ENCODE measurements around the gene NPL. TPM values are rescaled to one million over a fixed set of nuclear protein-coding genes. Genes with fewer than 3 reads are reported as not detected.

Gene NPL
- total RNA-seq, 1 experiment from 2014 or later, result 1.4 TPM

GRCh38 chr1:182777386-182777785, 12.2 kb upstream of the NPL start:
- no peak for DNase-seq (ENCODE audit: low read depth)

GRCh38 chr1:182778862-182779261, 10.7 kb upstream of the NPL start:
- no peak for DNase-seq (ENCODE audit: low read depth)

GRCh38 chr1:182779530-182779929, 10.0 kb upstream of the NPL start:
- no peak for DNase-seq (ENCODE audit: low read depth)

DNA sequence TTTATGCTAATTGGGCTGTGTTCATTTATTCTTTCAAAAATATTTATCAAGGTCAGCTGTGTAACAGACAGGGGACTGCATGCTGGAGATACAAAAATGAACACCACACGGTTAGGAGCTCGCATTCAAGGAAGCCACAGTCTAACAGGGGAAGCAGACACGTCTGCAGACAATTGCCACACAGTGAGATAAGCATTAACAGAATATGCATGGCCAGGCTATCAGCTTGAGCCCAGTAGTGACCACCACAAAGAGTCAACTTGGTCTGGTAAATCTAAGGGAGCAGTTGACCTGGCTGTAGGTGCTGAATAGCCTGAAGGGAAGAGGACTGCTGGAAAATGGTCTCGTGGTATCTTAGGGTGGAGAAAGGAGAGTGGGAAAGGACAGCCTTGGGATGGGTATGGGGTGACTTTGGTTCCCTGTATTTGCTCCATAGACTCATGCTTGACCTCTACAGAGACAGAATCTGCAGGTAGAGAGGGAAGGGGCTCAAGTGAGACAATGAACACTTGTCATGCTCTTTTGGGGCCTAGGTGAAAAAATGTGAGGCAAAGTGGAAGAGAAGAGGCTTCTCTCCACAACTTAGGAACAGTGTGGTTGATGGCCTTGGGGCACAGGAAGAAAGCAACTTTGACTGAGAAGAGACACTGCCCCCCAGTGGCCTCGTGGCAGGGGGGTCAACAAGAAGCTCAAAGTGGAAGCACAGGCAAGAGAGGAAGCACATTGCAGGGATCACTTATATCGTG, 7.6 kb upstream of the NPL start:
- peak; percentile 63 for DNase-seq (ENCODE audit: low read depth)

GRCh38 chr1:182782587-182782913, 7.0 kb upstream of the NPL start:
- no peak for DNase-seq (ENCODE audit: low read depth)

DNA sequence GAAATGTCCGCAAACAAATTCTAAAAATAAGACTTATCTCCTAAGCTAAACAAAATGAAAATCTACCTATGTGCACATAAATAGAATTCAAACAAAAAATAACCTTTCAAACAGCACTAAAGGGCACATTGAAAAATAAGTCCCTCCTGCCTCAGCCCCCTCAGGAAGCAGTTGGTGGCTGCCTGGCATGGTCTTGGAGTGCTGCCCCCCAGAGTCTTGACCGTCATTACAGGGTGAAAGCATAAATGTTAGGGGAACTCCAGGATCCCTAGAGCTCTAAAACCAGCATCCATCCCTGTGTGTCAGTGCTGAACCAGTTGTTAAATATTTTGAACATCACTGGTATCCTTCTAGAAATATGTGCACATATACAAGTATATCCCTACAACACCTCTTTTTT, 6.5 kb upstream of the NPL start:
- no peak for DNase-seq (ENCODE audit: low read depth)

DNA sequence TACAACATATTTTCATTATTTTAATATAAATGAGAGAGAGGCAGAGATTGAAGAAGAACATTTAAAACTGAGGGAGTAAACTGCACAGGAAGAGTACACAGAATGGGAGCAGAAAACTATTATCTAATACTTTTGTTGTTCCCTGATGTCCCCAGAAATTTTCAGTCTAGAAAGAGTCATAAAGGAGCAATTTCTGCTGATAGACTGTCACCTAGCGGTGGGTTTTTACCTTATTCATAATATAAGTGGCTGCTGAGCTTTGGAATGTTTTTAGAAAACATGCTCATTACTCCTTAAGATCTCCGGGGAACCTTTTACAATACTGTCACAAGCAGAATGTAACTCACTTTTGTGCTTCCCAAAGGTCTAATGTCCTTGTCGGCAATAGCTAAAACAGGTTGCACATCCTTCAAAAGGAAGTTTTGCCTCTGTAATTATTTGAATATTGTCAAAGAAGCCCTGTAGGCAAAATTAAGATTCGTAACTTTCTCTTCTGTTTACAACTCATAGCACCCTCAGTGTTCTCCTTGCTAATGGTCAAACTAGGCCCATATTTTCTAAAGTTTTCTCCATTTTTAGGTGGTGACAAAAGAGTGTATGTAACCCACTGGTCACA, 4.9 kb upstream of the NPL start:
- peak; percentile 38 for DNase-seq (ENCODE audit: low read depth)

DNA sequence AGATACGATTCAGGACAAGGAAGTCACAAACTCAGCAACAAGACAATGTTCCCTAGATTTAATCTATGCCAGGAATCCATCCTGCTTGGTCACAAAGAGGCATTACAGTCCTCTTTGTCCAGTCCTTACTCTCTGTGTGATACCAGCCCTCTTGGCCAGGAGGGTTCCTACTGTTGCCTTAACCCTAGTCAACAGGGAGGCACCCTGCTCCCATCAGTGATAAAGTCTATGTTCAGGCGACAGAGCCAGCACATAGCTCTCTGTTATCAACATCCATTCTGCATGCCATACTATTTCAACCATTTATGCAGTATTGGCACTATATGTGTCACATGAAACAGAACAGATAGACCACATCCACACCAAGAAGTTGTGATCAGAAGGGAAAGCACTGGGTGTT, 4.4 kb upstream of the NPL start:
- DNase-seq (ENCODE audit: low read depth), result no peak

GRCh38 chr1:182786223-182786994, 3.2 kb upstream of the NPL start:
- DNase-seq (ENCODE audit: low read depth), result peak; percentile 37

DNA sequence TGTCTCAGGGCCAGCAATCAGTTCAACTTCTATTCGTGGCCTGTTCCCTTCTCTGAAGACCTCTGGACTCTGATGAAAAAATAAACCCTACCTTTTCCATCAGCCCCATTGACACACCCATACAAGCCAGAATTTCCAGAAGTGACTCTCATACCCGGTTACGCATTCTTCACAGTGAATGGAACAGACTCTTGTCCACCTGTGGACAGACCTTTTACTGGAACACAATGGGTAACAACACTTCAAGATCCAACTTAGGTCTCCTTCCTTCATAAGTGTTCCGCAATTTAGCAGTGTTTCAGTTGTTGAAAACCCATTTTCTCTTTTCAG, 2.6 kb upstream of the NPL start:
- no peak for DNase-seq (ENCODE audit: low read depth)

DNA sequence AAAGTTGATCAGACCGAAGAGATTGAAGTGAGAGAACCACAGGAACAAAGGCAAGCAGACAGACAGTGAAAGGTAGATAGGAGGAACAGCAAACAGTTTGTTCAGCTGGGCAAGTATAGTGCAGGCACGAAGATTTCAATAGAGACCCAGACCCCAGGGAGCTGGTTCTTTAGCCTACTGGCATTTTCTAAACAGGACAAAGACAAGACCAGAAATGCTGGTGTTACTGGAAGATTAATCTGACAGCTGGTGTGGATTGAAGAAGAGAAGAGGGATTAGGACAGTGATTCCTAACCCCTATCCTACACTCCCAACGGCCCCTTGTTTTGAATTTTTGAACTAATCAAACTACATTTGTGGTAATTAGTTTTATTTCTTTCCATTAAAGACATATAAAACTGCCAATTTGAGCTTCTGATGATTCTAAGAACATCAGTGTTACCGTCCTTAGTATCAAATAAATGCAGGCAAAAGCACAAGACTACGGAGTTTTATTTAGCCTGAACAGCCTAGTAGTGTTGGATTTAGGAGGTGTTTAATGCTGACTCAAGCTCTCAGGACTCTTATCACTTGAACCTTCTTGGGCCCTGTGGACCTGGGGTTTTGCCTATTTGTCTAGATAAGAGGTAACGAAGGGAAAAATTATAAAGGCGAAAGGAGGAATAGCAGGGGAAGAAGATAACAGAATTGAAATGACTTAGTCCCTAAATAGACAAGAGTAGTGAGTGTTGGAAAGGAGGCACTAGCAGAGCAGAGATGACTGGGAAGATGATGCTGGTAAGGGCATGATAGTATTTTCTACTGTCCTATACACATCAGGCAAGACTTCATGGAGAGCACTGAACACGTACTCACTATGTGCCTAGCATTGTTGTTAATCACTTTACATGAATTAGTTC, 2.0 kb downstream of the NPL start:
- DNase-seq (ENCODE audit: low read depth), result no peak

- DNase-seq (ENCODE audit: low read depth), result no peak
These were observed 4.5 kb downstream of the NPL start for GRCh38 chr1:182794091-182794490.

DNA sequence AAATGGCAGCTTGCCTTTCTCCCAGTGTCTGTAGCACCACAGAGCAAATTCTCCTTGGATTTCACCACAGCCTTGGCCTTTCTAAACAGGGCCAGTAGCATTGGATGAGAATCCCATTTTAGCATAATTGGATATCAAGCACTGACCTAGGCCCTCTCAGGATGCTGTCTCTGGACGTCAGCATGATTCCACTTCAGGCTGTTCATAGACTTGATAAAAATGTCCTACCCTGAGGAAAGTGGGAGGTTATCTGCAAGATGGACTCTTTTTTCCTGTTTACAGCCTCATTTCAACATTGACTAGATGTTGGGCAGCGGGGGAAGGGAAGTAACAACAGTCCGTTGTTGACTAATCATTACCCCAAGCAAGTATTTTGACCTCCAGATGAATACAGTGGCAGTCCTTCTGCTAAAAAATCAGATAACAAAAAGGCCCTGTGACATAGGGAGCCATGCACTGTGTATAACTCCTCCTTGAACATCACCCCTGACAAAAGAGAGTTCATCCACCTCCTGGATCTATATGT, 5.2 kb downstream of the NPL start:
- no peak for DNase-seq (ENCODE audit: low read depth)

- no peak for DNase-seq (ENCODE audit: low read depth)
These were observed 6.1 kb downstream of the NPL start for GRCh38 chr1:182795563-182796228.

- no peak for DNase-seq (ENCODE audit: low read depth)
These were observed 12.6 kb downstream of the NPL start for GRCh38 chr1:182802006-182802803.

GRCh38 chr1:182803846-182804245, 14.3 kb downstream of the NPL start:
- DNase-seq (ENCODE audit: low read depth), result no peak

GRCh38 chr1:182806015-182806678, 16.6 kb downstream of the NPL start:
- DNase-seq (ENCODE audit: low read depth), result no peak

- DNase-seq (ENCODE audit: low read depth), result no peak
These were observed 18.3 kb downstream of the NPL start for GRCh38 chr1:182807907-182808306.

- DNase-seq (ENCODE audit: low read depth), result no peak
These were observed 19.9 kb downstream of the NPL start for GRCh38 chr1:182809414-182809957.
